AG04449 (cell line): ENCODE data around the gene NIN.

Source experiments
- CTCF ChIA-PET: fragments of 350-600 bp; formaldehyde crosslinking; extraction: SDS; loops from one replicate; lab custom pipeline; 2021; ENCODE audit warnings: antibody characterized with exemption; lab: Yijun Ruan, JAX
- POLR2A ChIA-PET: fragments of 400-600, 350-600 bp; formaldehyde crosslinking; extraction: SDS; loops from one replicate; lab custom pipeline; 2020; ENCODE audit warnings: antibody characterized with exemption, inconsistent platforms; lab: Yijun Ruan, JAX
- DNase-seq: peaks from one replicate; pipeline ENCODE4 v3.0.0-alpha.2; 2010; ENCODE audit warnings: low read depth, low spot score
- H3K4me3 ChIP-seq: 2 replicates; pipeline ENCODE4 v1.5.1; 2011; ENCODE audit warnings: low read depth, mild to moderate bottlenecking, control low read depth, low read length
- CTCF ChIP-seq: IDR thresholded peaks from one replicate; pipeline ENCODE4 v1.5.1; 2011; ENCODE audit warnings: mild to moderate bottlenecking, moderate library complexity, low read length, control low read depth, inconsistent platforms; ENCODE audit not compliant: insufficient read depth; ENCODE audit errors: missing control alignments

The NIN gene

GRCh38 chr14:50736932-50737419 lies 94.0 kb downstream of the NIN start:
- no peak for TF ChIP-seq CTCF

GRCh38 chr14:50734950-50735695 lies 95.8 kb downstream of the NIN start:
- CTCF ChIA-PET, result no interaction called here
- no peak for DNase-seq

More at GRCh38 chr14:50736932-50737419, 94.0 kb downstream of the NIN start:
- no peak overlapping the region for H3K4me3 ChIP-seq
- DNase-seq, result no peak
- ChIA-PET CTCF (interaction anchor here (1.0 to 1.7 kb wide), 5 partner anchors 12 to 194 kb away, joined by 3 to 6 read pairs (median 3); no protein-coding TSS in a partner anchor), POLR2A (no interaction called here)

GRCh38 chr14:50733494-50733893 lies 97.5 kb downstream of the NIN start:
- DNase-seq, result no peak
- H3K4me3 ChIP-seq, result no peak overlapping the region
- TF ChIP-seq CTCF, result no peak
- ChIA-PET POLR2A (interaction anchor here (0.7 kb wide), 1 partner anchor 65 kb away, joined by 3 read pairs; the partner anchor contains the start of gene SAV1), CTCF (interaction anchor here (0.8 to 1.3 kb wide), 3 partner anchors 16 to 127 kb away, joined by 3 to 5 read pairs (median 4); no protein-coding TSS in a partner anchor)

More at GRCh38 chr14:50734950-50735695, 95.8 kb downstream of the NIN start:
- no peak overlapping the region for H3K4me3 ChIP-seq
- TF ChIP-seq CTCF, result no peak
- POLR2A ChIA-PET, result no interaction called here

GRCh38 chr14:50728836-50729235 lies 102.1 kb downstream of the NIN start:
- no peak for TF ChIP-seq CTCF
- no peak for DNase-seq
- ChIA-PET POLR2A (no interaction called here), CTCF (interaction anchor here (0.7 to 6.8 kb wide), 6 partner anchors 14 to 128 kb away, joined by 3 to 49 read pairs (median 4); no protein-coding TSS in a partner anchor)
- no peak overlapping the region for H3K4me3 ChIP-seq

GRCh38 chr14:50726372-50727107 lies 104.4 kb downstream of the NIN start:
- no peak overlapping the region for H3K4me3 ChIP-seq
- ChIA-PET CTCF (interaction anchor here (0.9 to 6.8 kb wide), 4 partner anchors 12 to 126 kb away, joined by 3 to 49 read pairs (median 4); no protein-coding TSS in a partner anchor), POLR2A (interaction anchor here (0.9 kb wide), 1 partner anchor 37 kb away, joined by 8 read pairs; no protein-coding TSS in a partner anchor)
- no peak for DNase-seq
- TF ChIP-seq CTCF, result no peak

GRCh38 chr14:50725761-50726160 lies 105.2 kb downstream of the NIN start:
- ChIA-PET CTCF (interaction anchor here (1.0 to 6.8 kb wide), 4 partner anchors 11 to 107 kb away, joined by 3 to 49 read pairs (median 3); no protein-coding TSS in a partner anchor), POLR2A (no interaction called here)
- H3K4me3 ChIP-seq, result no peak overlapping the region
- TF ChIP-seq CTCF, result no peak
- no peak for DNase-seq
